Measurements from ENCODE around the gene EGFLAM.

EGFLAM gene

GRCh38 chr5:38479315-38479904 lies 221.1 kb downstream of the EGFLAM start:
- Mint-ChIP-seq H3K4me3 (no peak overlapping the region), H3K4me1 (ENCODE audit: low read depth) (no peaks in the 10 kb centered on the region), H3K9me3 (no peaks in the 10 kb centered on the region), H3K36me3 (ENCODE audit: low read depth) (no peaks in the 10 kb centered on the region), H3K27me3 (peaks cover 73% of the 10 kb centered on the region), H3K27ac (no peak overlapping the region)

GRCh38 chr5:38483805-38484398 lies 225.5 kb downstream of the EGFLAM start:
- no peak overlapping the region for H3K4me3 Mint-ChIP-seq
- peaks cover 63% of the 10 kb centered on the region for H3K27me3 Mint-ChIP-seq
- H3K27ac Mint-ChIP-seq, result no peak overlapping the region
- H3K9me3 Mint-ChIP-seq, result no peaks in the 10 kb centered on the region
- H3K36me3 Mint-ChIP-seq (ENCODE audit: low read depth), result no peaks in the 10 kb centered on the region
- no peaks in the 10 kb centered on the region for H3K4me1 Mint-ChIP-seq (ENCODE audit: low read depth)

- H3K27ac Mint-ChIP-seq, result no peak overlapping the region
- peaks cover 49% of the 10 kb centered on the region for H3K27me3 Mint-ChIP-seq
- no peaks in the 10 kb centered on the region for H3K9me3 Mint-ChIP-seq
- H3K36me3 Mint-ChIP-seq (ENCODE audit: low read depth), result no peaks in the 10 kb centered on the region
- no peaks in the 10 kb centered on the region for H3K4me1 Mint-ChIP-seq (ENCODE audit: low read depth)
- no peak overlapping the region for H3K4me3 Mint-ChIP-seq
Measured at GRCh38 chr5:38494175-38494574, 235.8 kb downstream of the EGFLAM start.

GRCh38 chr5:38494763-38495162 lies 236.4 kb downstream of the EGFLAM start:
- no peak overlapping the region for H3K27ac Mint-ChIP-seq
- H3K9me3 Mint-ChIP-seq, result no peaks in the 10 kb centered on the region
- H3K27me3 Mint-ChIP-seq, result peaks cover 51% of the 10 kb centered on the region
- no peak overlapping the region for H3K4me3 Mint-ChIP-seq
- H3K36me3 Mint-ChIP-seq (ENCODE audit: low read depth), result no peaks in the 10 kb centered on the region
- H3K4me1 Mint-ChIP-seq (ENCODE audit: low read depth), result no peaks in the 10 kb centered on the region

- Mint-ChIP-seq H3K27me3 (peaks cover 39% of the 10 kb centered on the region), H3K4me1 (ENCODE audit: low read depth) (no peaks in the 10 kb centered on the region), H3K9me3 (no peaks in the 10 kb centered on the region), H3K36me3 (ENCODE audit: low read depth) (no peaks in the 10 kb centered on the region), H3K27ac (no peak overlapping the region), H3K4me3 (no peak overlapping the region)
Measured at GRCh38 chr5:38497946-38498345, 239.6 kb downstream of the EGFLAM start.

- H3K27me3 Mint-ChIP-seq, result peaks cover 27% of the 10 kb centered on the region
- no peaks in the 10 kb centered on the region for H3K36me3 Mint-ChIP-seq (ENCODE audit: low read depth)
- H3K4me3 Mint-ChIP-seq, result no peak overlapping the region
- H3K9me3 Mint-ChIP-seq, result no peaks in the 10 kb centered on the region
- H3K4me1 Mint-ChIP-seq (ENCODE audit: low read depth), result no peaks in the 10 kb centered on the region
- H3K27ac Mint-ChIP-seq, result no peak overlapping the region
Measured at GRCh38 chr5:38500573-38501260, 242.4 kb downstream of the EGFLAM start.

GRCh38 chr5:38506302-38506701 lies 247.9 kb downstream of the EGFLAM start:
- Mint-ChIP-seq H3K27ac (no peak overlapping the region), H3K9me3 (no peaks in the 10 kb centered on the region), H3K4me1 (ENCODE audit: low read depth) (no peaks in the 10 kb centered on the region), H3K36me3 (ENCODE audit: low read depth) (no peaks in the 10 kb centered on the region), H3K27me3 (peaks cover 26% of the 10 kb centered on the region), H3K4me3 (no peak overlapping the region)

- Mint-ChIP-seq H3K9me3 (no peaks in the 10 kb centered on the region), H3K36me3 (ENCODE audit: low read depth) (no peaks in the 10 kb centered on the region), H3K4me1 (ENCODE audit: low read depth) (no peaks in the 10 kb centered on the region), H3K27me3 (peaks cover 31% of the 10 kb centered on the region), H3K4me3 (no peak overlapping the region), H3K27ac (no peak overlapping the region)
Measured at GRCh38 chr5:38509185-38509584, 250.8 kb downstream of the EGFLAM start.
